HTERT RPE-1 (cell line): ENCODE results near the gene NTN5.
"Not testable (repeated sequence)": the region's sequence is repeated elsewhere in the genome, so short reads cannot be mapped to it uniquely, and the experiment has no call there.

Experiments
- in situ Hi-C: fragments of 300-500 bp; cut with MboI; formaldehyde crosslinking; loops from 4 replicates; pipeline ENCODE4 v1.14.3; 2020; ENCODE audit warnings: low sequenced_read_pairs

NTN5 gene

GRCh38 chr19:48698046-48698445, 25.2 kb upstream of the NTN5 start:
- in situ Hi-C loops = no loop called here

- in situ Hi-C loops = no loop called here
Measured at GRCh38 chr19:48696353-48697010, 23.7 kb upstream of the NTN5 start.

DNA sequence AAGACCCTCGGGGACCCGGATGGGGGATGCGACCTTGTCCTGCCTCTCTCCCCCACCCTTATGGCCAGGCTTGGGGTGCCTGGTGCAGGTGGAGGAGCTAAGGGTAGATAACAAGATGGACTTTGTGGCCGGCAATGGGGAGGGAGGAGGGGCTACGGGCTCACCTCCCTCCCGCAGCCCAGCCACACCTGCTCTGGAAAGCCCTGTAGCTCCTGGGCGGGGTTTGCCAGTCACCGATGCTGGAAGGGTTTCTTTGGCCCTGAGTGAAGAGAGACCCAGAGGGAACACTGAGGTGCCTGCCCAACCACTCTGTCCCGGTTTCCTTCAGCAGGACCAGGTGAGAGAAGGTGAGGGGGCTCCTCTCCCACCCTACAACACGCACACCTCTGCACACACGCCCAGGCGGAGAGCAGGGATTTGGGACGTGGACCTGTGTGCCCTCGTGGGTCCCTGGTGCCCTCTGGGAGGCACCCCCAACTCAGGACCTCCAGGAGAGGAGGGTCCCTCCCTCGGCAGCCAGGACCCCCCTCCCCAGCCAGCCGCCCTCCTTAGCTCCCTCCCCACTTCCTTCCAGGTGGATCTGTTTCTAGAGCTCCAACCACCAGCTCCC, 23.0 kb upstream of the NTN5 start, which contains the start of gene FUT2:
TSS of gene FUT2 (plus strand) at position 229 of the 610 bp plus-strand sequence. CDS start 6,986 bp downstream, outside the sequence.
- in situ Hi-C loops = no loop called here

GRCh38 chr19:48693629-48694028, 20.8 kb upstream of the NTN5 start:
- in situ Hi-C loops = not testable (repeated sequence)

GRCh38 chr19:48689449-48689848, 16.6 kb upstream of the NTN5 start:
- in situ Hi-C loops = no loop called here

GRCh38 chr19:48687776-48688175, 15.0 kb upstream of the NTN5 start:
- in situ Hi-C loops = no loop called here

DNA sequence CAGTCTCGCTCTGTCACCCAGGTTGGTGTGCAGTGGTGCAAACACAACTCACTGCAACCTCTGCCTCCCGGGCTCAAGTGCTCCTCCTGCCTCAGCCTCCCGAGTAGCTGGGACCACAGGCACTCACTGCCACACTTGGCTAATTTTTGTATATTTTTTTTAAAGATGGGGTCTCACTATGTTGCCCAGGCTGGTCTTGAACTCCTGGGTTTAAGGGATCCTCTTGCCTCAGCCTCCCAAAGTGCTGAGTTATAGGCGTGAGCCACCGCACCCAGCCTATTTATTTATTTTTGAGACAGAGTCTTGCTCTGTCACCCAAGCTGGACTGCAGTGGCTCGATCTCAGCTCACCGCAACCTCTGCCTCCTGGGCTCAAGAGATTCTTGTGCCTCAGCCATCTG, 13.8 kb upstream of the NTN5 start:
- in situ Hi-C loops = not testable (repeated sequence)

GRCh38 chr19:48686088-48686487, 13.3 kb upstream of the NTN5 start:
- in situ Hi-C loops = no loop called here

DNA sequence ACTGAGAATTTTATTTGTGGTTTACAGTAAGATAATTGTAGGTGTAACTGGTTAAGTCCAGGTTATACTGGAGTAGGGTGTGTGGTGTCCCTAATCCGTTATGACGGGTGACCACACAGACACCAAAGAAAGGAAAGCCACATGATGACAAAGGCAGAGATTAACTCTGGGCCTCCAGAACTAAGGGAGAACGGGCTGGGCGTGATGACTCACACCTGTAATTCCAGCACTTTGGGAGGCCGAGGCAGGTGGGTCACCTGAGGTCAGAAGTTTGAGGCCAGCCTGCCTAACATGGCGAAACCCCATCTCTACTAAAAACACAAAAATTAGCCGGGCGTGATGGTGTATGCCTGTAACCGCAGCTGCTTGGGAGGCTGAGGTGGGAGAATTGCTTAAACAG, 12.8 kb upstream of the NTN5 start:
- in situ Hi-C loops = no loop called here

DNA sequence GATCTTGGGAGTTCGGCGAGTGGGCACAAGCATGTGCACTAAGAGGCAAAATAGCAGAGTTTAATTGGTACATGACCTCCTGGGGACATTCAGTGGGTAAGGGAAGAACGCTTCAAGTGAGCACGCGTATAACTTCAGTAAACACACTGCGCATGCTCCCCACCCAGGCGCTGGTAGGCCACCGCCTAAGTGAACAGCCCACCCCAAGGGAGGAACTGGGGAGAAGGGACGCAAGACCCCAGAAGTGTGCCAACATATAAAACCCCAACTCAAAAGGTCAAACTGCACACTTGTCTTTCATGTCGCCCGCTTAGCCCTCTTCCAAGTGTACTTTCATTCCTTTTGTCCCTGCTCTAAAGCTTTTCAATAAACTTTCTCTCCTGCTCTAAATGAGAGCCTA, 10.5 kb upstream of the NTN5 start:
- in situ Hi-C loops = no loop called here

DNA sequence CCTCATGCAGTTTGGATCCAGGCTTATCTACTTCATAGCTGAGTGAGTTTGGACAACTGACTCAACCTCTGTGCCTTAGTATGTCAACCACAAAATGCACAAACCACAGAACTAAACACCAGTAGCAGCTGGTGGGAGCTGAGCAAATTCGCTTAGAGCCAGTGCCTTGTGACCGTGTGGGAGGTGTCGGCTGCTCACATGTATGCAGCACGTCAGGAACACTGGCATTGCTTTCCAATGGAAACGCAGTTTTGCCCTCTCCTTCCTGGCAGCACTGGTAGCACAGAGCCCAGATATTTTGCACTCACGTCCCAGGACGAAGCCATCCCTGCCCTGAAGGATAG, 8.3 kb upstream of the NTN5 start:
- in situ Hi-C loops = no loop called here

- in situ Hi-C loops = no loop called here
Measured at GRCh38 chr19:48680436-48681126, 7.8 kb upstream of the NTN5 start.

- in situ Hi-C loops = not testable (repeated sequence)
Measured at GRCh38 chr19:48680006-48680405, 7.2 kb upstream of the NTN5 start.

DNA sequence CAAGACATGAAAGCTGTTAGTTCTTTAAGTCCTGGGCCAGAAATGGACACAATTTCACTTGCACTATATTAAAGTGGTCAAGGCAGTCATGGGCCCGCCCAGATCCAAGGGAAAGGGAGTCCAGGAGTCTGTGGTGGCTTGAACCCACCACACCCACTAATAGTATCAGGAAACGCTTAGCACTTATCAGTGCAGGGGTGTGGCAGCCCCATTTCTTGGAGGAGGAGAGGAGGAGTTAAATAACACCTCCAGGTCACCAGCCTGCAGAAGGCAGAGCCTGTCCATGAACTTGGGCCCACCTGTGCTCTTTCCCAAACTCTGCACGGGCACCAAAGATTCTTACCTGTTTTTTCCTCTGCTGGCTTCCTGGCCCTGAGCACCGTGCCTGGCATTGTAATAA, 5.4 kb upstream of the NTN5 start:
- in situ Hi-C loops = no loop called here

- in situ Hi-C loops = no loop called here
Measured at GRCh38 chr19:48676887-48677286, 4.1 kb upstream of the NTN5 start.

DNA sequence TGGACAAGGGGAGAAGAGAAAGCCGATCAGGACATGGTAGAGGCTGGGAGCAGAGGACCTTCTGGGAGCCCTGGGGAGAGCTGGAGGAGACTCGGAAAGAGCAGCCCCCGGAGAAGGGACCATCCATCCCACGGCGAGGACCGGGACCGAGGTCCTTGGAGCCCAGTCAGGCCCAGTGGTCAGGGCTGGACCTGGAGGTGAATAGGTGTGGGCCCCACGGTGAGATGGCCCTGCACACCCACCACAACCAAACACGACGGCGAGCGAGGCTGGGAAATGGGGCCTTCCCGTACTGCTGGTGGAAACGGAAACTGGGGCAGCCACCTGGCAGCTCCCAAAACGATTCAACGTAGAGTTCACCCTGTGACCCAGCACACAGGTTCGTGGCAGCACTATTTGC, 3.7 kb upstream of the NTN5 start:
- in situ Hi-C loops = no loop called here

DNA sequence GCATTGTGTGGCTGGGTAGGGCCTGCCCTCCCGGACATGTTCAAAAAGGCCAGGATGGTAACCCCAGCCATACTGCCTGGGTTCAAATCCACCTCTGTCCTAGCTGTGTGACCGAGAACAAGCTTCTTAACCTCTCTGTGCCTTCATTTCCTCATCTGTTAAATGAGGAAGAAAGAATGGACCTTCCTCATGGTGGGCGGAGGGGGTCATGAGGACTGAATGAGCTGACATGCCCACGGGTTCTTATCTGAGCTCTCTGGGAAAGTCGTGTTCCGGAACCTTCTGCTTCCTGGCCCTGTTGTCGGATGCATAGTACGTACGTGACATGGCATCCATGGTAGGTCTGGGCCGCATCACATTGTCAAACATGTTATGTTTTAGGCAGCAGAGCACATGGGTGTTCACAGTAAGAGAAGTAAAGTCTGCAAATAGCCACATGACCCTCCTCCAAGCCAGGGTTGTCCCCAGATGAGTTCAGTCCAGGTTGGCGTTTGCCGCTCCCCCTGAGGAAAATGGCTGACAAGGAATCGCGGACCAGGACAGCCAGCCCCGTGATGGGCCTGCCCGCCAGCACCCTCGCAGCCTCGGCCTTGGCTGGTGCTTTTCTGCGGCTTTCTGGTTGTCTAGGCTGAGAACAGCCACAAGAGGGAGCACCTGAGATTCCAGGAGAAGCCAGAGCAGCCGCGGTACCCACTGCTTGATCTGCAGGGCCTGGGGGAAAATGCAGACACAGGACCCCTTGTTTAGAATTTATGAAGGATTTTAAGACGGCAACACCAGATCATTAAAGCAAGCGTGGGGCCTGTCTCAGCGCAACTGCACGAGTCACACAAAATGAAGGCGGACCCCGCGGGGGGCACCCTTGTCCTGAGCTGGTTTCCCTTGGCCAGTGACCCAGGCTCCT, 2.4 kb upstream of the NTN5 start:
- in situ Hi-C loops = no loop called here

GRCh38 chr19:48674216-48674809, 1.5 kb upstream of the NTN5 start:
- in situ Hi-C loops = no loop called here

- in situ Hi-C loops = no loop called here
Measured at GRCh38 chr19:48673436-48674100, 751 bp upstream of the NTN5 start.

- in situ Hi-C loops = no loop called here
Measured at GRCh38 chr19:48671446-48671995, 1.3 kb downstream of the NTN5 start.
